ENCODE results near the gene PPP1R12A.

DNA sequence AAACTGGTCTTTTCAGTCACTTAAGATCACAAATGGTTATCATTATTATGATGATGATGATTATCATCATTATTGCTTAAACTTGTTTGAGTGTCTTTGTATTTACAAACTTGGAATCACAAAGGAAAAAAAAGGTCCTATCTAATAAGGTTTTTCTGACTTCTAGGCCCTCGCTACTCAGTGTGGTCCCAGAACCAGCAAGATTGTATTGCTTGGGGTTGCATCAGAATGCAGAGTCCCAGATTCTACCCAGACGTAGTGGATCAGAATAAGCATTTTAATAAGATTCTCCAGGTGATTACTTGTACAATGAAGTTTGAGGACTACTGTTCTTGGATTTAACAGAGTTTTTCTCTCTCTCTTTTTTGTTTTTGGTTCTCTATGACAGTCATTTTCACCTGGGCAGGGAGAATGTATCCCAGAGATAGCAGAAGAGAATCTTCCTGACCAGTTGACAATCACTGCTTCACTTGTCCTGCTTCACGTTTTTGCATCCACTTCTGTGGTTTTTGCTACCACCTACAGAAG is 29.3 kb upstream of the PPP1R12A start:
- TF ChIP-seq, protein P1, sequence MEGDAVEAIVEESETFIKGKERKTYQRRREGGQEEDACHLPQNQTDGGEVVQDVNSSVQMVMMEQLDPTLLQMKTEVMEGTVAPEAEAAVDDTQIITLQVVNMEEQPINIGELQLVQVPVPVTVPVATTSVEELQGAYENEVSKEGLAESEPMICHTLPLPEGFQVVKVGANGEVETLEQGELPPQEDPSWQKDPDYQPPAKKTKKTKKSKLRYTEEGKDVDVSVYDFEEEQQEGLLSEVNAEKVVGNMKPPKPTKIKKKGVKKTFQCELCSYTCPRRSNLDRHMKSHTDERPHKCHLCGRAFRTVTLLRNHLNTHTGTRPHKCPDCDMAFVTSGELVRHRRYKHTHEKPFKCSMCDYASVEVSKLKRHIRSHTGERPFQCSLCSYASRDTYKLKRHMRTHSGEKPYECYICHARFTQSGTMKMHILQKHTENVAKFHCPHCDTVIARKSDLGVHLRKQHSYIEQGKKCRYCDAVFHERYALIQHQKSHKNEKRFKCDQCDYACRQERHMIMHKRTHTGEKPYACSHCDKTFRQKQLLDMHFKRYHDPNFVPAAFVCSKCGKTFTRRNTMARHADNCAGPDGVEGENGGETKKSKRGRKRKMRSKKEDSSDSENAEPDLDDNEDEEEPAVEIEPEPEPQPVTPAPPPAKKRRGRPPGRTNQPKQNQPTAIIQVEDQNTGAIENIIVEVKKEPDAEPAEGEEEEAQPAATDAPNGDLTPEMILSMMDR (IDR thresholded peaks at IDR 0.05), result no peak
- TF ChIP-seq POLR2A (IDR thresholded peaks at IDR 0.05), result no peak

Data from vagina (tissue), 2 donors.